GM19240 (cell line): ENCODE data around the gene RIT2.

Source experiments
- DNase-seq: peaks from one replicate; pipeline ENCODE4 v3.0.0; 2011; ENCODE audit warnings: low spot score; ENCODE audit not compliant: insufficient read length

Gene RIT2

GRCh38 chr18:43081396-43081795, 34.1 kb downstream of the RIT2 start:
- no peak for DNase-seq

- DNase-seq, result no peak
These were observed 34.8 kb downstream of the RIT2 start for GRCh38 chr18:43080671-43081070.

- DNase-seq, result no peak
These were observed 36.1 kb downstream of the RIT2 start for GRCh38 chr18:43079422-43079821.

- no peak for DNase-seq
These were observed 36.9 kb downstream of the RIT2 start for GRCh38 chr18:43078478-43079092.

- DNase-seq, result no peak
These were observed 37.8 kb downstream of the RIT2 start for GRCh38 chr18:43077510-43078308.

GRCh38 chr18:43073771-43074170, 41.7 kb downstream of the RIT2 start:
- DNase-seq, result no peak

- no peak for DNase-seq
These were observed 46.7 kb downstream of the RIT2 start for GRCh38 chr18:43068781-43069180.

GRCh38 chr18:43067570-43067969, 47.9 kb downstream of the RIT2 start:
- DNase-seq, result no peak

- DNase-seq, result no peak
These were observed 53.7 kb downstream of the RIT2 start for GRCh38 chr18:43061816-43062215.

GRCh38 chr18:43061318-43061717, 54.2 kb downstream of the RIT2 start:
- no peak for DNase-seq

GRCh38 chr18:43060020-43060419, 55.5 kb downstream of the RIT2 start:
- DNase-seq, result no peak

- no peak for DNase-seq
These were observed 60.5 kb downstream of the RIT2 start for GRCh38 chr18:43054815-43055519.

- DNase-seq, result no peak
These were observed 66.5 kb downstream of the RIT2 start for GRCh38 chr18:43049021-43049420.

GRCh38 chr18:43046322-43046721, 69.2 kb downstream of the RIT2 start:
- DNase-seq, result no peak

GRCh38 chr18:43043626-43044025, 71.9 kb downstream of the RIT2 start:
- no peak for DNase-seq

GRCh38 chr18:43040281-43040680, 75.2 kb downstream of the RIT2 start:
- DNase-seq, result no peak

GRCh38 chr18:43034683-43035500, 80.6 kb downstream of the RIT2 start:
- no peak for DNase-seq

GRCh38 chr18:43031169-43031568, 84.3 kb downstream of the RIT2 start:
- no peak for DNase-seq

- no peak for DNase-seq
These were observed 86.1 kb downstream of the RIT2 start for GRCh38 chr18:43029414-43029813.

GRCh38 chr18:43022874-43023273, 92.6 kb downstream of the RIT2 start:
- DNase-seq, result no peak

- DNase-seq, result no peak
These were observed 97.9 kb downstream of the RIT2 start for GRCh38 chr18:43017622-43018021.

- no peak for DNase-seq
These were observed 102.0 kb downstream of the RIT2 start for GRCh38 chr18:43013486-43013885.
